ENCODE data around the gene S100A14.
A peak's percentile ranks its signal among the peaks of the same experiment; 100 is the strongest.

Gene S100A14

GRCh38 chr1:153659656-153660055, 43.5 kb upstream of the S100A14 start:
- Histone ChIP-seq H2BK12ac (ENCODE audit: low read length) (no peak overlapping the region), H3K9ac (ENCODE audit: low read depth, low read length, poor library complexity) (no peak overlapping the region), H3K4me2 (ENCODE audit: insufficient read depth, low read length, poor library complexity, severe bottlenecking) (no peak overlapping the region), H3K14ac (ENCODE audit: low read length) (no peak overlapping the region), H4K91ac (ENCODE audit: low read depth, low read length, poor library complexity) (no peak overlapping the region), H3K36me3 (replicated peaks in 1 of 2; ENCODE audit: control insufficient read depth in 2 of 2, insufficient read depth in 2 of 2, low read length in 2 of 2) (peaks cover 25 to 49% of the 10 kb centered on the region in 2 donors), H3K9me3 (replicated peaks in 1 of 2; ENCODE audit: control insufficient read depth in 2 of 2, insufficient read depth in 1 of 2, low read depth in 1 of 2, low read length in 2 of 2) (no peaks in the 10 kb centered on the region), H2BK15ac (ENCODE audit: low read length) (no peak overlapping the region), H3K18ac (ENCODE audit: low read length) (no peak overlapping the region), H3K4me1 (ENCODE audit: control insufficient read depth in 2 of 2, insufficient read depth in 1 of 2, low read depth in 1 of 2, low read length in 2 of 2) (peaks cover 4 to 6% of the 10 kb centered on the region in 2 donors), H2BK5ac (ENCODE audit: low read length) (no peak overlapping the region), H3K4me3 (ENCODE audit: low read length in 2 of 2) (peak overlapping the region in 1 of 2 donors; percentile 76), H3K4ac (ENCODE audit: low read length) (no peak overlapping the region), H3K27me3 (ENCODE audit: control insufficient read depth in 3 of 3, insufficient read depth in 3 of 3, low read depth in 1 of 3, low read length in 3 of 3) (no peaks in the 10 kb centered on the region), H3K27ac (replicated peaks; ENCODE audit: low read length) (no peak overlapping the region), H3K23ac (ENCODE audit: low read depth, low read length, poor library complexity) (no peak overlapping the region), H4K8ac (ENCODE audit: low read depth, low read length) (no peak overlapping the region), H2AK5ac (ENCODE audit: low read depth, low read length) (no peak overlapping the region), H2BK120ac (ENCODE audit: low read depth, low read length) (no peak overlapping the region), H3K79me1 (ENCODE audit: low read depth, low read length) (peaks cover 5% of the 10 kb centered on the region), H2AFZ (ENCODE audit: low read length) (no peak overlapping the region)
- WGBS, 2 donors (ENCODE audit: extremely low coverage in 2 of 2, insufficient read length in 2 of 2, insufficient replicate concordance in 1 of 2) = no CpG with 5 or more reads among the region's 9 CpGs
- no peak for DNase-seq (ENCODE audit: low spot score)

- Histone ChIP-seq H3K4me3 (ENCODE audit: low read length in 2 of 2) (peak overlapping the region; percentile 76 to 97), H3K9me3 (replicated peaks in 1 of 2; ENCODE audit: control insufficient read depth in 2 of 2, insufficient read depth in 1 of 2, low read depth in 1 of 2, low read length in 2 of 2) (no peaks in the 10 kb centered on the region), H2BK12ac (ENCODE audit: low read length) (no peak overlapping the region), H3K27me3 (ENCODE audit: control insufficient read depth in 3 of 3, insufficient read depth in 3 of 3, low read depth in 1 of 3, low read length in 3 of 3) (no peaks in the 10 kb centered on the region), H3K4me1 (ENCODE audit: control insufficient read depth in 2 of 2, insufficient read depth in 1 of 2, low read depth in 1 of 2, low read length in 2 of 2) (peaks cover 4 to 6% of the 10 kb centered on the region in 2 donors), H4K8ac (ENCODE audit: low read depth, low read length) (no peak overlapping the region), H4K91ac (ENCODE audit: low read depth, low read length, poor library complexity) (no peak overlapping the region), H3K36me3 (replicated peaks in 1 of 2; ENCODE audit: control insufficient read depth in 2 of 2, insufficient read depth in 2 of 2, low read length in 2 of 2) (peaks cover 21 to 44% of the 10 kb centered on the region in 2 donors), H3K14ac (ENCODE audit: low read length) (no peak overlapping the region), H3K18ac (ENCODE audit: low read length) (peak overlapping the region; percentile 100), H2BK5ac (ENCODE audit: low read length) (no peak overlapping the region), H2BK15ac (ENCODE audit: low read length) (no peak overlapping the region), H3K27ac (replicated peaks; ENCODE audit: low read length) (peak overlapping the region; percentile 95), H3K9ac (ENCODE audit: low read depth, low read length, poor library complexity) (peak overlapping the region; percentile 92), H3K4me2 (ENCODE audit: insufficient read depth, low read length, poor library complexity, severe bottlenecking) (peak overlapping the region; percentile 92), H2AK5ac (ENCODE audit: low read depth, low read length) (peak overlapping the region; percentile 6), H2BK120ac (ENCODE audit: low read depth, low read length) (no peak overlapping the region), H3K23ac (ENCODE audit: low read depth, low read length, poor library complexity) (no peak overlapping the region), H3K79me1 (ENCODE audit: low read depth, low read length) (peaks cover 5% of the 10 kb centered on the region), H3K4ac (ENCODE audit: low read length) (no peak overlapping the region), H2AFZ (ENCODE audit: low read length) (peak overlapping the region; percentile 98)
- no peak for DNase-seq (ENCODE audit: low spot score)
- no CpG with 5 or more reads among the region's 8 CpGs for WGBS, 2 donors (ENCODE audit: extremely low coverage in 2 of 2, insufficient read length in 2 of 2, insufficient replicate concordance in 1 of 2)
These were observed 43.0 kb upstream of the S100A14 start for GRCh38 chr1:153659175-153659534.

GRCh38 chr1:153658400-153659174, 42.5 kb upstream of the S100A14 start, which contains the start of gene SNAPIN:
Gene SNAPIN, plus strand, starts transcription at chr1:153658703. Its CDS starts 41 bp downstream, at chr1:153658744.
- peaks cover 18 to 39% of the 10 kb centered on the region in 2 donors for H3K36me3 ChIP-seq (replicated peaks in 1 of 2; ENCODE audit: control insufficient read depth in 2 of 2, insufficient read depth in 2 of 2, low read length in 2 of 2)
- peak within 1 kb of the TSS; percentile 76 to 97 for H3K4me3 ChIP-seq (ENCODE audit: low read length in 2 of 2)
- no peak within 1 kb of the TSS for H2BK5ac ChIP-seq (ENCODE audit: low read length)
- H3K4ac ChIP-seq (ENCODE audit: low read length) = no peak within 1 kb of the TSS
- H3K27me3 ChIP-seq (ENCODE audit: control insufficient read depth in 3 of 3, insufficient read depth in 3 of 3, low read depth in 1 of 3, low read length in 3 of 3) = no peaks in the 10 kb centered on the region
- H4K8ac ChIP-seq (ENCODE audit: low read depth, low read length) = no peak within 1 kb of the TSS
- H4K91ac ChIP-seq (ENCODE audit: low read depth, low read length, poor library complexity) = peak within 1 kb of the TSS; percentile 99
- peak within 1 kb of the TSS; percentile 6 for H2AK5ac ChIP-seq (ENCODE audit: low read depth, low read length)
- H3K4me1 ChIP-seq (ENCODE audit: control insufficient read depth in 2 of 2, insufficient read depth in 1 of 2, low read depth in 1 of 2, low read length in 2 of 2) = peaks cover 4 to 6% of the 10 kb centered on the region in 2 donors
- peak within 1 kb of the TSS; percentile 92 for H3K9ac ChIP-seq (ENCODE audit: low read depth, low read length, poor library complexity)
- H3K23ac ChIP-seq (ENCODE audit: low read depth, low read length, poor library complexity) = peak within 1 kb of the TSS; percentile 92
- peak; percentile 81 for DNase-seq (ENCODE audit: low spot score)
- no peak within 1 kb of the TSS for H2BK120ac ChIP-seq (ENCODE audit: low read depth, low read length)
- H2BK15ac ChIP-seq (ENCODE audit: low read length) = peak within 1 kb of the TSS; percentile 67
- no CpG with 5 or more reads among the region's 53 CpGs for WGBS, 2 donors (ENCODE audit: extremely low coverage in 2 of 2, insufficient read length in 2 of 2, insufficient replicate concordance in 1 of 2)
- H2BK12ac ChIP-seq (ENCODE audit: low read length) = no peak within 1 kb of the TSS
- H3K14ac ChIP-seq (ENCODE audit: low read length) = no peak within 1 kb of the TSS
- H3K79me1 ChIP-seq (ENCODE audit: low read depth, low read length) = peaks cover 5% of the 10 kb centered on the region
- peak within 1 kb of the TSS; percentile 95 for H3K27ac ChIP-seq (replicated peaks; ENCODE audit: low read length)
- H2AFZ ChIP-seq (ENCODE audit: low read length) = peak within 1 kb of the TSS; percentile 98
- H3K9me3 ChIP-seq (replicated peaks in 1 of 2; ENCODE audit: control insufficient read depth in 2 of 2, insufficient read depth in 1 of 2, low read depth in 1 of 2, low read length in 2 of 2) = no peaks in the 10 kb centered on the region
- H3K18ac ChIP-seq (ENCODE audit: low read length) = peak within 1 kb of the TSS; percentile 100
- peak within 1 kb of the TSS; percentile 92 for H3K4me2 ChIP-seq (ENCODE audit: insufficient read depth, low read length, poor library complexity, severe bottlenecking)

GRCh38 chr1:153655333-153655732, 39.2 kb upstream of the S100A14 start:
- no peaks in the 10 kb centered on the region for H3K9me3 ChIP-seq (replicated peaks in 1 of 2; ENCODE audit: control insufficient read depth in 2 of 2, insufficient read depth in 1 of 2, low read depth in 1 of 2, low read length in 2 of 2)
- no peak overlapping the region for H2BK120ac ChIP-seq (ENCODE audit: low read depth, low read length)
- H3K9ac ChIP-seq (ENCODE audit: low read depth, low read length, poor library complexity) = no peak overlapping the region
- no peak overlapping the region for H3K4me3 ChIP-seq (ENCODE audit: low read length in 2 of 2)
- no peak overlapping the region for H4K91ac ChIP-seq (ENCODE audit: low read depth, low read length, poor library complexity)
- no peak overlapping the region for H3K18ac ChIP-seq (ENCODE audit: low read length)
- no peak overlapping the region for H3K23ac ChIP-seq (ENCODE audit: low read depth, low read length, poor library complexity)
- peaks cover 5% of the 10 kb centered on the region for H3K79me1 ChIP-seq (ENCODE audit: low read depth, low read length)
- WGBS, 2 donors (ENCODE audit: extremely low coverage in 2 of 2, insufficient read length in 2 of 2, insufficient replicate concordance in 1 of 2) = no CpG with 5 or more reads among the region's 3 CpGs
- H3K4me2 ChIP-seq (ENCODE audit: insufficient read depth, low read length, poor library complexity, severe bottlenecking) = no peak overlapping the region
- no peak overlapping the region for H2BK12ac ChIP-seq (ENCODE audit: low read length)
- no peak overlapping the region for H4K8ac ChIP-seq (ENCODE audit: low read depth, low read length)
- H2BK5ac ChIP-seq (ENCODE audit: low read length) = no peak overlapping the region
- peaks cover 0 to 6% of the 10 kb centered on the region in 2 donors for H3K36me3 ChIP-seq (replicated peaks in 1 of 2; ENCODE audit: control insufficient read depth in 2 of 2, insufficient read depth in 2 of 2, low read length in 2 of 2)
- no peak for DNase-seq (ENCODE audit: low spot score)
- H3K4ac ChIP-seq (ENCODE audit: low read length) = no peak overlapping the region
- peak overlapping the region; percentile 55 for H2AFZ ChIP-seq (ENCODE audit: low read length)
- H3K27me3 ChIP-seq (ENCODE audit: control insufficient read depth in 3 of 3, insufficient read depth in 3 of 3, low read depth in 1 of 3, low read length in 3 of 3) = no peaks in the 10 kb centered on the region
- peaks cover 4 to 6% of the 10 kb centered on the region in 2 donors for H3K4me1 ChIP-seq (ENCODE audit: control insufficient read depth in 2 of 2, insufficient read depth in 1 of 2, low read depth in 1 of 2, low read length in 2 of 2)
- no peak overlapping the region for H3K27ac ChIP-seq (replicated peaks; ENCODE audit: low read length)
- H2AK5ac ChIP-seq (ENCODE audit: low read depth, low read length) = no peak overlapping the region
- no peak overlapping the region for H3K14ac ChIP-seq (ENCODE audit: low read length)
- no peak overlapping the region for H2BK15ac ChIP-seq (ENCODE audit: low read length)
